Measurements from ENCODE around the gene WDR83.

Gene WDR83

DNA sequence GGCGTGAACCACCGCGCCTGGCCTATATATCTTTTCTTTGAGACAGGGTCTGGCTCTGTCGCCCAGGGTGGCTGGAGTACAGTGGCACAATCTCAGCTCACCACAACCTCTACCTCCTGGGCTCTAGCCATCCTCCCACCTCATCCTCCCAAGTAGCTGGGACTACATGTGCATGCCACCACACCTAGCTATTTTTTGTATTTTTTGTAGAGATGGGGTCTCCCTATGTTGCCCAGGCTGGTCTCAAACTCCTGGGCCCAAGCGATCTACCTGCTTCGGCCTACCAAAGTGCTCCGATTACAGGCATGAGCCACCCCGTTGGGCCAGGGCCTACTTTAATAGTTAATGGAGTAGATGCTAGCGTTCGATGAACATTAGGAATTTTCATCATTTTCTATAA lies 53.7 kb downstream of the WDR83 start:
- DNase-seq (ENCODE audit: low spot score), result no peak

DNA sequence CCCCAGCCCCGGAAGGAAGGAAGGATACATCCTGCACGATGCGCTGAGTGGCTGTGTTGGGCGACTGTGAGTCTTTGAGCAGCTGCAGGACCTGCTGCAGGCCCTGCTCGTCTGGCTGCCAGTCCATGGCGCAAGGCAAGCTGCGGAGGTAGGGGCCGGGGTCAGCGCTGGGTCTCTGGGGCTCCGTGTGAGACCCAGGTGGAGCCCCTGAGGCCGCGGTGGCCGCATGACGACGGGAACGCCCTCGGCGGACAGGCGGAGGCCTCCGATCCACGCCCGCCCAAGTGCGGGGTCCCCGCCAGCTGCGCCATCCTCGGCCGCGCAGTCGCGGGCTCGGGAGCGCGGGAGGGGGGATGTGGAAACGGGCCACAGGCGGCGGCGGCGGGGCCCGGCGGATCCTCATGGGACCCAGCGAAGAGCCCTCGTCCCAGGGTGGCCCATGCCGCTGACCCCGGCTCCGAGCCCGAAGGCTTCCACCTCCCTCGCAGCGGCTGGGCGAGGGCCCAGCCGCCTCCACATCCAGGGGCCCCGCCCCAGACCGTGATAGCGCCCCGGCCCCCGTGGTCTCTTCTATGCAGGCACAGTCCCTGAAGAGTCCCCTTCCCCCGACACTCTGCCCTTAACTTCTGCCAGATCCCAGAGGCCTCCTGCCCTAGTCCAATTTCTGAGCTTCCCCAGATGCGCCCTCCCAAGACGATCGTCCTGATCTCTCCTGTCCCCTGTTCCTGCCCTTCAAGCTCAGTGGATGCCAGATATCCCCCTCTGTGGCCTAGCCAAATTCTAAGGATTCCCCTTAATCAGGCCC lies 54.4 kb downstream of the WDR83 start:
- DNase-seq (ENCODE audit: low spot score), result no peak

DNA sequence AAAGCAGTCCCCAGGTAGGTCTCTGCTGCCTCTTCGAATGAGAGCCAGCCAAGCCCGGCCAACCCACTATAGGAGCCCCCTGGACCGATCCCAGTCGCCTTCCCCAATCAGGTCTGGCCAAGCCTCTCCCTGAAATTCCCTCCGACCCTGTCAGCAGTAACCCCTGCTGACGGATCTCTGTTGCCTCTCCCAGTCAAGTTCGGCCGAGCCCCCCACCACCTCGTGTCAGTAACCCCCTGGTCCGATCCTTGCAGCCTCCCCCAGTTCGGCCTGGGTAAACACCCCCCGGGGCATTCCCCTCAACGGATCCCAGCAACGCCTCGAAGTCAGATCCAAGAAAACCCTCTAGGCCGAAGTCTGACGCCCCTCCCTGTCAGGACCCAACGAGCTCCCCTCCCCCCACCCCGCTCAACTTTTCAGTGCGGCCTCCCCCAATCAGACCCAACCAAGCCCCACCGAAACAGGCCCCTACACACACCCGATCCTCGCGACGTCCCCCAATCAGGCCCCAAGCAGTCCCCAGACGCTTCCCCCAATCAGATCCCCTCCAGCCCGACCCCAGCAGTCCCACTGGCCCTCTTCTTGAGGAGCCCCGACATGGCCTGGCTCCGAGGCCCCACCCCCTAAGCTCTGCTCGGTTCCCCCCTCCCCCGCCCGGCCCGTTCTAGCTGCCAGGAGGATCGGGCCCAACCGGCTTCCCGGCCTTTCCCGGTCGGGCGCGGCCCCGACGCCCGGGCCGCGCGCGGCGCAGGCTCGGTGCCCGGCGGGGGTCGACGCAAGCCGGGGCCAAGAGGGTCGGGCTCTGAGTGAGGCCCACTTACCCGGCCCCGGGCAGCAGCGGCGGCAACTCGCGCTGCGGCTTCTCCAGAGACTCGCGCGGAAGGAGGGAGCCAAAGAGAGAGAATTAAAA lies 55.3 kb downstream of the WDR83 start:
- DNase-seq (ENCODE audit: low spot score), result peak; percentile 87

DNA sequence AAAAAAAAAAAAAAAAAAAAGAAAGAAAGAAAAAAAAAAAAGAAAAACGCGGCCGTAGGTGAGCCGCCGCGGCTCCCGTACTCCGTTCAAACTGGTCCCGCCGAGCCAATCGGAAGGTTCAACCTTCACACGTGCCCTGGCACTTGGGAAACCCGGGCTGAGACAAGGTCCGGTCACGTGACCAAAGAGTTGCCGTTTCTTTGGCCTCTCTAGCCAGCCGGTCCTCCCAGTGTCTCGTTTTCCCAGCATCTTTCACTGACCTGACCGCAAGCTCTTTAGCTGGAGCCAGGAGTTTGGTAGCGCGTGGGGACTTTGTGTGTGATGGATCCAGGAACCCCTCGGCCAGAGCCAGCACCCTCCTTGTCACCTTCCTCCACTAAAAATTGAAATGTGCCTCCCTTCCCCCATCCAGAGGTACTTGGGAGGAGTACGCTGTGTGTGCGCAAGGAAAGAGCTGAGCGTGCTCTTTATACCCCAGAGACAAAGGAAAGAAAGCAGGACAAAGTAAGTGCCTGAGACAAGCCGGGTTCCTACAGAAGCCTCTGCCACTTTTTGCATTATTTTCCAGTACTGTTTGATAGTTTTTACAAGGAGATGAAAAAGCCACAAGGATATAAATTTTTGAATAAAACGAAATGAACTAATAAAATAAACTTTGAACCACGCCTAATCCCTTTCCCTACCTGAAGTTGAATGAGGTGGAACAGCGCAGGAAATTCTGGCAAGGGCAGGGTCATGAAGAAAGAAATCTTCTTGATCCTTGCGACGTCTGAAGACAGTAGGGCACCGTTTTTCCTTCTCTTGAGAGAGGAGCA lies 56.2 kb downstream of the WDR83 start:
- DNase-seq (ENCODE audit: low spot score), result peak; percentile 94

DNA sequence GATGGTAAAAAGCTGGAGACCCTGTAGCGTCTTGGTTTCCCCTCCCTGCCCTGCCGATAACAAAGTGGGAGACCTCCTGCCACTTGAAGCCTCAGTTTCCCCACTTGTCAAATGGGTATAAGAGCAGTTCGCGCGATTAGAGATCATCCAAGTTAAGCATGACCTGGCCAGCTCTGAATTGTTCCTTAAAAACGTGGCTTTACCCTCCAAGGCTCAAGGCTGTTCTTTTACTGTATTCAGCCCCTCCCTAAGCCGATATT lies 56.7 kb downstream of the WDR83 start:
- no peak for DNase-seq (ENCODE audit: low spot score)

DNA sequence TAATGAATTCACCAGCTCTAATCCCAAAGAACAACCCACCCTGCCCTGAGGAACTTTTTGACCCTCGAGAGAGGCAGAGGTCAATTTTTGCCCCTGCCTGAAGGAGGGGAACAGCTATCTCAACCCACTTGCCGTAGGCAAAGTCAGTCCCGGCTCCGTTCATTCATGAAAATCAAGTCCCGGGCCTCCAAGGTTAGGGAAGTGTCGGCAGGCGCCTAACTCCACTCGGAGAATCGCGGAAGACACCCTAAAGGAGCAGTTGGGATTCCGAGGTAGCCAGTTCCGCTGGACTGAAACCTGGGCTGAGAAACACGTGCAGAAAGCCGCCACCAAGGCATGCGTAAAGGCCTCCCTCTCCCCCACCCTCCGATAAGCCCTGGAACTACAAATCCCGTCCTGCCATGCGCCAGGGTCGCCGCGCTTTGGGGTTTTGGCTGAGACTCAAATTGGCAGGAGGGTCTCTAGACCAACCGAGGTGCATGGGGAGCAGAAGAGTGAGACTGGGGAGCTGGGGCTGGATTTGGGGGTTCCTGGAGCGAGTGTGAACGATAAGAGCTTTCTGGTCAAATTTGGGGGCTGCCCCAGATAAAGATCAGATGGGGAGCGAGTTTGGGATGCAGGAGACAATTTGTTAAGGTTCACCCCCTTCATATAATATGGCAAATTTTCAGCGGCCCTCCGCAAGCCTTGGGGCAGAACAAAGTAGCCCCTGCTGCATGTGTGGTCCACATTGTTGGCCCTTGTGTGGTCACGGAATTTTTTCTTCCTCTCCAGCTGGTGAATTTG lies 57.2 kb downstream of the WDR83 start, which contains the start of gene TNPO2:
Gene TNPO2 (minus strand): TSS at position 292 of the 786 bp plus-strand sequence. CDS start 2,955 bp downstream, outside the sequence.
- no peak for DNase-seq (ENCODE audit: low spot score)

Measured in left forelimb (tissue), 1 donor.